ENCODE results near the gene CCSER1. TPM values are rescaled to one million over a fixed set of nuclear protein-coding genes. Genes with fewer than 3 reads are reported as not detected.

Gene CCSER1
- total and polyA plus RNA-seq, 2 donors (not counting 1 experiment from before 2014, with no cell fraction given): under 0.01 TPM; not detected in 1

DNA sequence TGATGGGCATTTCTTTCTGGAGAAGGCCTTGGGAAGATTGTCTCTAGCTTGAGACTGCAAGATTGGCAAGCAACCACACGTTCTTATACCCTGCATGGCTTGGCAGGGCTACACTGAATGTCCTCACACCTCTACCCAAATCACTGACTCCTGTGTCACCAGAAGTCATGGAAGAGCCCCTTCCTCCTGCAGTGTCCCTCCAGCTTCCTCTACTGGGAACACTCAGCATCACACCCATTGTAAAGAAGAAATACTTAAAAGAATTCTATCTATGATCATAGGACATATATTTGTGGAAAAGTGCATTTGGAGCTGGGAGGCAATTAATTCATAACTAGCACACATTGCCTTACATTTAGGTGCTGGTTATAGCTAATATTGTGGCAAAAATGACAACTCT, 113.1 kb downstream of the CCSER1 start:
- Histone ChIP-seq H3K4me3 (replicated peaks in 1 of 4; ENCODE audit: control extremely low read depth in 1 of 4, insufficient read depth in 1 of 4, low read depth in 3 of 4, low read length in 4 of 4) (no peak overlapping the region), H3K27ac (ENCODE audit: insufficient read depth, low read length) (no peak overlapping the region), H3K27me3 (ENCODE audit: control insufficient read depth, insufficient read depth, low read length) (no peaks in the 10 kb centered on the region), H3K9ac (ENCODE audit: insufficient read depth, low read length) (no peak overlapping the region), H3K36me3 (ENCODE audit: control insufficient read depth, insufficient read depth, low read length) (no peaks in the 10 kb centered on the region), H3K4me2 (ENCODE audit: extremely low read depth, insufficient read depth, low read length) (no peak overlapping the region), H4K20me1 (ENCODE audit: control insufficient read depth, extremely low read depth, insufficient read depth, low read length) (no peaks in the 10 kb centered on the region), H3K4me1 (ENCODE audit: control insufficient read depth, extremely low read depth, insufficient read depth, low read length) (no peaks in the 10 kb centered on the region), H2AFZ (ENCODE audit: low read length) (no peak overlapping the region), H3K9me3 (ENCODE audit: control insufficient read depth, insufficient read depth, low read depth, low read length) (no peaks in the 10 kb centered on the region), H3K79me2 (ENCODE audit: control insufficient read depth, insufficient read depth, low read length) (no peaks in the 10 kb centered on the region)
- no peak for DNase-seq (ENCODE audit: low read depth in 2 of 2)
- TF ChIP-seq, protein P1, sequence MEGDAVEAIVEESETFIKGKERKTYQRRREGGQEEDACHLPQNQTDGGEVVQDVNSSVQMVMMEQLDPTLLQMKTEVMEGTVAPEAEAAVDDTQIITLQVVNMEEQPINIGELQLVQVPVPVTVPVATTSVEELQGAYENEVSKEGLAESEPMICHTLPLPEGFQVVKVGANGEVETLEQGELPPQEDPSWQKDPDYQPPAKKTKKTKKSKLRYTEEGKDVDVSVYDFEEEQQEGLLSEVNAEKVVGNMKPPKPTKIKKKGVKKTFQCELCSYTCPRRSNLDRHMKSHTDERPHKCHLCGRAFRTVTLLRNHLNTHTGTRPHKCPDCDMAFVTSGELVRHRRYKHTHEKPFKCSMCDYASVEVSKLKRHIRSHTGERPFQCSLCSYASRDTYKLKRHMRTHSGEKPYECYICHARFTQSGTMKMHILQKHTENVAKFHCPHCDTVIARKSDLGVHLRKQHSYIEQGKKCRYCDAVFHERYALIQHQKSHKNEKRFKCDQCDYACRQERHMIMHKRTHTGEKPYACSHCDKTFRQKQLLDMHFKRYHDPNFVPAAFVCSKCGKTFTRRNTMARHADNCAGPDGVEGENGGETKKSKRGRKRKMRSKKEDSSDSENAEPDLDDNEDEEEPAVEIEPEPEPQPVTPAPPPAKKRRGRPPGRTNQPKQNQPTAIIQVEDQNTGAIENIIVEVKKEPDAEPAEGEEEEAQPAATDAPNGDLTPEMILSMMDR (conservative IDR thresholded peaks at IDR 0.05 in 1 of 2, IDR thresholded peaks at IDR 0.05 in 1 of 2; ENCODE audit: low read depth in 1 of 2, low read length in 2 of 2): no peak
- no peak for TF ChIP-seq EZH2 (IDR thresholded peaks at IDR 0.05; ENCODE audit: low read length, missing control alignments)

DNA sequence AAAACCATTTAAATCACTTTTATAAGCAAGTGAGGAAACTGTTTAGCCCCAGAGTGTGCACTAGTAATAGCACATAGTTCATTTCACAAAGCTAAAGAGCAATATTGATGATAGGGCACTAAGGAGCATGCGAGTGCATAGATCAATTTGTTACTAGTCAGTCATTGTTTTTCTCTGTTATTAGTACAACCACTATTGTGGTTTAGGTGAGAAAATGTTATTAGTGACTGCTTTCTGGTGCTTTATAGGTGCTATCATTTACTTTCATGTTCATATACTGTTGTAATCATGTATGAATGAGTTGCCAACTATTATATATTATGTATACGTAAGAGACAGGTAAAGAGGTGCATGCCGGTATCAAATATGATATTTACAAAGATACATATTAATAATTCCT, 113.8 kb downstream of the CCSER1 start:
- no peak for DNase-seq (ENCODE audit: low read depth in 2 of 2)
- Histone ChIP-seq H3K79me2 (ENCODE audit: control insufficient read depth, insufficient read depth, low read length) (no peaks in the 10 kb centered on the region), H3K4me2 (ENCODE audit: extremely low read depth, insufficient read depth, low read length) (no peak overlapping the region), H3K4me1 (ENCODE audit: control insufficient read depth, extremely low read depth, insufficient read depth, low read length) (no peaks in the 10 kb centered on the region), H3K4me3 (replicated peaks in 1 of 4; ENCODE audit: control extremely low read depth in 1 of 4, insufficient read depth in 1 of 4, low read depth in 3 of 4, low read length in 4 of 4) (no peak overlapping the region), H2AFZ (ENCODE audit: low read length) (no peak overlapping the region), H3K27ac (ENCODE audit: insufficient read depth, low read length) (no peak overlapping the region), H3K9me3 (ENCODE audit: control insufficient read depth, insufficient read depth, low read depth, low read length) (no peaks in the 10 kb centered on the region), H3K27me3 (ENCODE audit: control insufficient read depth, insufficient read depth, low read length) (no peaks in the 10 kb centered on the region), H4K20me1 (ENCODE audit: control insufficient read depth, extremely low read depth, insufficient read depth, low read length) (no peaks in the 10 kb centered on the region), H3K9ac (ENCODE audit: insufficient read depth, low read length) (no peak overlapping the region), H3K36me3 (ENCODE audit: control insufficient read depth, insufficient read depth, low read length) (no peaks in the 10 kb centered on the region)
- TF ChIP-seq, protein P1 (conservative IDR thresholded peaks at IDR 0.05 in 1 of 2, IDR thresholded peaks at IDR 0.05 in 1 of 2; ENCODE audit: low read depth in 1 of 2, low read length in 2 of 2): no peak
- no peak for TF ChIP-seq EZH2 (IDR thresholded peaks at IDR 0.05; ENCODE audit: low read length, missing control alignments)

DNA sequence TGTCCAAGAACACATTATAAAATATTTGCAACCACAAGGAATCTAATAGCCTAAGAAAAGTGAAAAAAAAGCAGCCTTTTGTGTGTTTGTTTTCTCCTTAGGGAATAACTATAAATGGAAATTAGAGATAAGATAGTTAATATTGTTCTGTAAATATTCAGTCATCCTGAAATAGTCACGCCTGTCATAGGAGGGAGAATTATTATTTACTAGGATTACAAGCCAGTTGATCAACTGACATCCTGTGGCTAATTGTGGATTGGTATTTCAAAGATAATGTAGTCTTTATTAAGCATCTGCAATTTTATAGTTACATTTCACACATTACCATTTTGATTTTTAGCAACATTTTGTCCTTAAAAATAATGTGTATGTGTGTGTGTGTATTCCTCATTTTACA, 118.6 kb downstream of the CCSER1 start:
- TF ChIP-seq EZH2 (IDR thresholded peaks at IDR 0.05; ENCODE audit: low read length, missing control alignments): no peak
- TF ChIP-seq, protein P1 (conservative IDR thresholded peaks at IDR 0.05 in 1 of 2, IDR thresholded peaks at IDR 0.05 in 1 of 2; ENCODE audit: low read depth in 1 of 2, low read length in 2 of 2): no peak
- no peak overlapping the region for H2AFZ ChIP-seq (ENCODE audit: low read length)
- H3K36me3 ChIP-seq (ENCODE audit: control insufficient read depth, insufficient read depth, low read length): no peaks in the 10 kb centered on the region
- H3K4me1 ChIP-seq (ENCODE audit: control insufficient read depth, extremely low read depth, insufficient read depth, low read length): no peaks in the 10 kb centered on the region
- no peak for DNase-seq (ENCODE audit: low read depth in 2 of 2)
- H3K9me3 ChIP-seq (ENCODE audit: control insufficient read depth, insufficient read depth, low read depth, low read length): no peaks in the 10 kb centered on the region
- no peak overlapping the region for H3K9ac ChIP-seq (ENCODE audit: insufficient read depth, low read length)
- H3K27me3 ChIP-seq (ENCODE audit: control insufficient read depth, insufficient read depth, low read length): no peaks in the 10 kb centered on the region
- no peak overlapping the region for H3K4me2 ChIP-seq (ENCODE audit: extremely low read depth, insufficient read depth, low read length)
- no peaks in the 10 kb centered on the region for H3K79me2 ChIP-seq (ENCODE audit: control insufficient read depth, insufficient read depth, low read length)
- H3K4me3 ChIP-seq (replicated peaks in 1 of 4; ENCODE audit: control extremely low read depth in 1 of 4, insufficient read depth in 1 of 4, low read depth in 3 of 4, low read length in 4 of 4): no peak overlapping the region
- H3K27ac ChIP-seq (ENCODE audit: insufficient read depth, low read length): no peak overlapping the region
- H4K20me1 ChIP-seq (ENCODE audit: control insufficient read depth, extremely low read depth, insufficient read depth, low read length): no peaks in the 10 kb centered on the region

All from fibroblast of lung (primary cell).